Uterus (tissue), 4 donors: ENCODE data around the gene SCNN1B. TPM values are rescaled to one million over a fixed set of nuclear protein-coding genes. Genes with fewer than 3 reads are reported as not detected.

ENCODE experiments used
- DNase-seq, 2 donors: peaks; one replicate each; pipeline ENCODE4 v3.0.0-alpha.2; 2019 to 2020
- H3K27ac ChIP-seq, 2 donors: fragments of 200-600 bp; sonication (generic); 1 replicate in 1 of 2; 2 replicates in 1 of 2; pipeline ENCODE4 v1.5.1; 2016 to 2018
- H3K27me3 ChIP-seq, 2 donors: fragments of 200-600 bp; sonication (generic); one replicate each; pipeline ENCODE4 v1.5.1; 2018 to 2019; ENCODE audit warnings: control low read depth in 1 of 2
- H3K36me3 ChIP-seq, 2 donors: fragments of 200-600 bp; sonication (generic); one replicate each; pipeline ENCODE4 v1.5.1; 2019; ENCODE audit warnings: control low read depth in 1 of 2
- H3K4me1 ChIP-seq, 2 donors: fragments of 200-600 bp; sonication (generic); one replicate each; pipeline ENCODE4 v1.5.1; 2018 to 2019; ENCODE audit warnings: control low read depth in 1 of 2
- H3K4me3 ChIP-seq, 2 donors: fragments of 200-600 bp; sonication (generic); 1 replicate in 1 of 2; 2 replicates in 1 of 2; pipeline ENCODE4 v1.5.1; 2018 to 2019; ENCODE audit warnings: mild to moderate bottlenecking in 1 of 2
- H3K9me3 ChIP-seq, 2 donors: fragments of 200-600 bp; sonication (generic); one replicate each; pipeline ENCODE4 v1.5.1; 2019; ENCODE audit warnings: control low read depth in 1 of 2
- POLR2A ChIP-seq, 2 donors: fragments of 450-650 bp; IDR thresholded peaks; one replicate each; pipeline ENCODE4 v1.6.1; 2016; ENCODE audit warnings: antibody characterized with exemption in 2 of 2, mild to moderate bottlenecking in 1 of 2, moderate library complexity in 1 of 2
- intact Hi-C: fragments of 100-400 bp; cut with DNase I; formaldehyde crosslinking; loops from one replicate; pipeline ENCODE4 v1.15.1; 2023; ENCODE audit warnings: low total_unique reads
- total RNA-seq, 4 donors: library from RNA; depleted of rRNA in 3 of 4; stranded (reverse); fragments of >200 nt in 3 of 4; gene quantifications; one replicate each; pipeline versions ENCODE4 v1.1.0 to v1.2.4, GENCODE V29; 2014 to 2023
- TF ChIP-seq, protein P1 (sequence below), 4 experiments: fragments of 200-600 bp in 2 of 4; fragments of 450-650 bp in 2 of 4; sonication (generic) in 2 of 4; IDR thresholded peaks; one replicate each; pipeline ENCODE4 v1.5.1; 2016 to 2019; ENCODE audit warnings: antibody characterized with exemption in 4 of 4, mild to moderate bottlenecking in 2 of 4, moderate library complexity in 1 of 4
- donor health status: DM: yes; HTN: yes; CAD: no.

Gene SCNN1B
- total RNA-seq, 4 donors from 2014 or later: 0.14 to 9.6 (median 1.9) TPM

DNA sequence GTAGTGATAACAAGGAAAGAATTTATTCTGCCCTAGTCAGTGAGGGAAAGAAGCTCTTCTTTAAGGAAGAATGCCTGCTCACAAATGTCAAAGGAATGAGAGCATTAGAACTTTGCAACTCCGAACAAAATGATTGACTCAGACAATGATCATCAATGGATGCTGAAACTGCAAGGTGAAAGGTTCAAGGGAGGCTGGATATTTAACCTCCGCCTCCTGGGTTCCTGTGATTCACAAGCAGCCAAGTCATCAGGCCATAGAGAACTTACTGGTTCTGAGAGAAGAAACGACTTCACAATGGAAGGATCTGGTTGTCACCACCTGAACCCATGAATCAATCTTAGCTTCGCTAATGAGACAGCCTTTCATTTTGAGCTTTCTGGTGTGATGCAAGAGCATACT lies 16.0 kb upstream of the SCNN1B start:
- no peaks in the 10 kb centered on the region for H3K4me1 ChIP-seq
- TF ChIP-seq, protein P1, sequence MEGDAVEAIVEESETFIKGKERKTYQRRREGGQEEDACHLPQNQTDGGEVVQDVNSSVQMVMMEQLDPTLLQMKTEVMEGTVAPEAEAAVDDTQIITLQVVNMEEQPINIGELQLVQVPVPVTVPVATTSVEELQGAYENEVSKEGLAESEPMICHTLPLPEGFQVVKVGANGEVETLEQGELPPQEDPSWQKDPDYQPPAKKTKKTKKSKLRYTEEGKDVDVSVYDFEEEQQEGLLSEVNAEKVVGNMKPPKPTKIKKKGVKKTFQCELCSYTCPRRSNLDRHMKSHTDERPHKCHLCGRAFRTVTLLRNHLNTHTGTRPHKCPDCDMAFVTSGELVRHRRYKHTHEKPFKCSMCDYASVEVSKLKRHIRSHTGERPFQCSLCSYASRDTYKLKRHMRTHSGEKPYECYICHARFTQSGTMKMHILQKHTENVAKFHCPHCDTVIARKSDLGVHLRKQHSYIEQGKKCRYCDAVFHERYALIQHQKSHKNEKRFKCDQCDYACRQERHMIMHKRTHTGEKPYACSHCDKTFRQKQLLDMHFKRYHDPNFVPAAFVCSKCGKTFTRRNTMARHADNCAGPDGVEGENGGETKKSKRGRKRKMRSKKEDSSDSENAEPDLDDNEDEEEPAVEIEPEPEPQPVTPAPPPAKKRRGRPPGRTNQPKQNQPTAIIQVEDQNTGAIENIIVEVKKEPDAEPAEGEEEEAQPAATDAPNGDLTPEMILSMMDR (IDR thresholded peaks at IDR 0.05): no peak
- TF ChIP-seq POLR2A (IDR thresholded peaks at IDR 0.05): no peak
- H3K36me3 ChIP-seq: no peaks in the 10 kb centered on the region
- H3K27ac ChIP-seq: no peak overlapping the region
- DNase-seq: no peak
- no peaks in the 10 kb centered on the region for H3K9me3 ChIP-seq
- intact Hi-C loops: no loop called here
- H3K27me3 ChIP-seq: no peaks in the 10 kb centered on the region
- H3K4me3 ChIP-seq: no peak overlapping the region

- intact Hi-C loops: no loop called here
- Histone ChIP-seq H3K9me3 (no peaks in the 10 kb centered on the region), H3K4me1 (no peaks in the 10 kb centered on the region), H3K27ac (no peak overlapping the region), H3K27me3 (no peaks in the 10 kb centered on the region), H3K4me3 (no peak overlapping the region), H3K36me3 (no peaks in the 10 kb centered on the region)
- DNase-seq: no peak
- TF ChIP-seq, protein P1 (IDR thresholded peaks at IDR 0.05): no peak
- TF ChIP-seq POLR2A (IDR thresholded peaks at IDR 0.05): no peak
Measured at GRCh38 chr16:23288209-23288608, 13.9 kb upstream of the SCNN1B start.

DNA sequence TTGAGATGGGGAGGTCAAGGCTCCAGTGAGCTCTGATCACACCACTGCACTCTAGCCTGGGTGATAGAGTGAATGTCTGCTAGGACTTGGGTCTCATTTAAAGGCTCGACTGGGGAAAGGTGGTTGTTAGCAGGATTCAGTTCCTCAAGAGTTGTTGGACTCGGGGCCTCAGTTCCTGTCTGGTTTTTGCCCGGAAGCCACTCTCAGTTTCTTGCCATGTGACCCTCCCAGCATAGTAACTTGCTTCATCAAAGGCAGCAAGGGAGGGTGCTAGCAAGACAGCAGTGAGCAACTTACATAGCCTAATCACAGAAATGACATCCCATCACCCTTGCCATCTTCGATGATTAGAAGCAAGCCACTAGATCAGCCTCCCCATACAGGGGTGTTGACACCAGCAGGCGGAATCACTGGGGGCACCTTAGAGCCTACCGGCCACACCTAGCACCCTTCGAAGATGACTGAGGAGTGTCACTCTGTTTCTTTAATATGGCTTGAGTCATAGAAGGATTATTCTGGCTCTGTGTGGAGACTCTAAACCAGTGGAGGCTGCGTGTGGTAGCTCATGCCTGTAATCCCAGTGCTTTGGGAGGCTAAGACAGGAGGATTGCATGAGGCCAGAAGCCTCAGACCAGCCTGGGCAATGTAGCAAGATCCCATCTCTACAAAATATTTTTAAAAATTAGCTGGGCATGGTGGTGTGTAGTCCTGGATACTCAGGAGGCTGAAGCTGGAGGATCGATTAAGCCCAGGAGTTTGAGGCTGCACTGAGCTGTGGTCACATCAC lies 13.2 kb upstream of the SCNN1B start:
- no peak overlapping the region for H3K27ac ChIP-seq
- intact Hi-C loops: no loop called here
- no peak for DNase-seq
- no peaks in the 10 kb centered on the region for H3K36me3 ChIP-seq
- TF ChIP-seq, protein P1 (IDR thresholded peaks at IDR 0.05): no peak
- TF ChIP-seq POLR2A (IDR thresholded peaks at IDR 0.05): no peak
- no peaks in the 10 kb centered on the region for H3K9me3 ChIP-seq
- no peak overlapping the region for H3K4me3 ChIP-seq
- no peaks in the 10 kb centered on the region for H3K27me3 ChIP-seq
- H3K4me1 ChIP-seq: no peaks in the 10 kb centered on the region

GRCh38 chr16:23290189-23291062 lies 11.7 kb upstream of the SCNN1B start:
- Histone ChIP-seq H3K27me3 (no peaks in the 10 kb centered on the region), H3K36me3 (no peaks in the 10 kb centered on the region), H3K4me3 (no peak overlapping the region), H3K9me3 (no peaks in the 10 kb centered on the region), H3K4me1 (no peaks in the 10 kb centered on the region), H3K27ac (no peak overlapping the region)
- no peak for DNase-seq
- intact Hi-C loops: no loop called here
- no peak for TF ChIP-seq POLR2A (IDR thresholded peaks at IDR 0.05)
- TF ChIP-seq, protein P1 (IDR thresholded peaks at IDR 0.05): no peak

DNA sequence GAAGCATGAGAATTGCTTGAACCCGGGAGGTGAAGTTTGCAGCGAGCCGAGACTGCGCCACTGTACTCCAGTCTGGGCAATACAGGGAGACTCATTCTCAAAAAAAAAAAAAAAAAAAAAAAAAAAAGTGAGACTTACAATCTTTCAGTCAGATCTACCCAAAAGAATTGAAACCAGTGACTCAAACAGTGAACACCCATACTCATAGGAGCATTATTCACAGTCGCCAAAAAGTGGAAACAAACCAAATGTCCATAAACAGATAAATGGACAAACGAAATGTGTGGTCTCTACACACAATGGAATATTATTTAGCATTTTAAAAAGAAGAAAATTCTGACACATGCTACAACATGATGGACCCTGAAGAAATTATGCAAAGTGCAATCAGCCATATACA lies 9.1 kb upstream of the SCNN1B start:
- TF ChIP-seq POLR2A (IDR thresholded peaks at IDR 0.05): no peak
- TF ChIP-seq, protein P1 (IDR thresholded peaks at IDR 0.05): no peak
- Histone ChIP-seq H3K27ac (no peak overlapping the region), H3K4me3 (no peak overlapping the region), H3K36me3 (no peaks in the 10 kb centered on the region), H3K27me3 (no peaks in the 10 kb centered on the region), H3K4me1 (no peaks in the 10 kb centered on the region), H3K9me3 (no peaks in the 10 kb centered on the region)
- intact Hi-C loops: no loop called here
- DNase-seq: no peak
